Effector memory CD8-positive, alpha-beta T cell (primary cell): ENCODE data around the gene ANTXRL.
"Not testable (repeated sequence)": the region's sequence is repeated elsewhere in the genome, so short reads cannot be mapped to it uniquely, and the experiment has no call there.

Experiments used
- ATAC-seq: fragments of 150-1000 bp; cut with Tn5 transposase; replicated peaks from 2 replicates; pipeline ENCODE4 v1.10.0; 2021; ENCODE audit warnings: mild to moderate bottlenecking, moderate library complexity
- DNase-seq, 3 experiments: peaks; one replicate each; pipeline ENCODE4 v3.0.0; 2021
- H3K27ac Mint-ChIP-seq, 2 donors: one replicate each; pipeline ENCODE4 v1.8.0; 2022; ENCODE audit warnings: mild to moderate bottlenecking in 2 of 2, mixed read lengths in 2 of 2, moderate library complexity in 2 of 2
- H3K27me3 Mint-ChIP-seq, 2 donors: one replicate each; pipeline ENCODE4 v1.8.0; 2022; ENCODE audit warnings: mixed read lengths in 2 of 2
- H3K36me3 Mint-ChIP-seq: one replicate; pipeline ENCODE4 v1.8.0; 2022; ENCODE audit warnings: mild to moderate bottlenecking, moderate library complexity, mixed read lengths; ENCODE audit not compliant: insufficient read depth
- H3K4me1 Mint-ChIP-seq, 2 donors: one replicate each; pipeline ENCODE4 v1.8.0; 2022; ENCODE audit warnings: low read depth in 2 of 2, mixed read lengths in 2 of 2
- H3K4me3 Mint-ChIP-seq, 2 donors: one replicate each; pipeline ENCODE4 v1.8.0; 2022; ENCODE audit warnings: mild to moderate bottlenecking in 2 of 2, mixed read lengths in 2 of 2, moderate library complexity in 2 of 2
- H3K9me3 Mint-ChIP-seq, 2 donors: one replicate each; pipeline ENCODE4 v1.8.0; 2022; ENCODE audit warnings: mixed read lengths in 2 of 2

ANTXRL gene

DNA sequence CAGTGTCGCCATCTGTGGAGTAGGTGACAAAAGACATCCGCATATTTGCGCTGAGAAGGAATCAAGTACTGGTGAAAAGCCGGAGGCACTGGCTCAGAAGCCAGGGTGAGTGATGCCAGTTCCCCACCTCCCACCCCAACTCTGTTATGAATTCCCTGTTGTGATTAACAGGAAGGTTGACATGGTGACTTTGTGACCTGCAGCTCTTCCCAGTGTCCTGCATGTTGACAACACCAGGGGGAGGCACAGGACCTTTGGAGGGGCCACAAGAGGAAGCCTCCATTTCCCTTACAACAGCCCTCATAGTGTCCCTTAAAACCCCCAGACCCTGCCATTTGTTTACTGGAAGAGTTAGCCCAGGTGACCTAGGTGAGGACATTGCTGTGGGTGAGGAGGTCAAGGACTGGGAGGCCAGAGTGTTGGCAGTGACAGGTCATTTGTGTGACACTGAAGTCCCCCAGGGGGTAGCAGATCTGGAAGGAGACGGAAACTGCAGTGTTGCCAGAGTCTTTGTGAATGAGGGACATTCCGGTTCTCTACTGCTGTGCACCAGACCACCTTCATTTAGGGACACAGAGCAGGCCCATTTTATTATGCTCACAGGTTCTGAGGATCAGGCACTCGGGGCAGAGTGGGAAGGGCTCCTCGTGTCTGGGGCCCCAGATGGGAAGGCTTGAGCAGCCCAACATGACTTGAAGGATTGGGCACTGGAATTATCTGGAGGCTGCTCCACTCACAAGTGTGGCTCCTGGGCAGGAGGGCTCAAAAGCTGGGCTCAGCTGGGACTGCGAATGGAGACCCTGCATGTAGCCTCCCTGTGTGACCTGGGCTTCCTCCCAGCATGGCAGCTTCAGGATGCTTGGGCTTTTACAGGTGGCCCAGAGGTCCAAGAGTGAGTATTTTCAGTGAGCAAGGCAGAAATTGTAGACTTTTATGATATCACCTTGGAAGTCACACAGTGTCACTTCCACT lies 13.0 kb upstream of the ANTXRL start:
- Mint-ChIP-seq H3K4me3 (no peak overlapping the region), H3K27ac (peak overlapping the region; percentile 91 to 98), H3K4me1 (peaks cover 22 to 26% of the 10 kb centered on the region in 2 donors), H3K36me3 (peaks cover 8% of the 10 kb centered on the region), H3K9me3 (no peaks in the 10 kb centered on the region), H3K27me3 (peaks cover 0 to 6% of the 10 kb centered on the region in 2 donors)
- ATAC-seq (no peak), DNase-seq (no peak)

DNA sequence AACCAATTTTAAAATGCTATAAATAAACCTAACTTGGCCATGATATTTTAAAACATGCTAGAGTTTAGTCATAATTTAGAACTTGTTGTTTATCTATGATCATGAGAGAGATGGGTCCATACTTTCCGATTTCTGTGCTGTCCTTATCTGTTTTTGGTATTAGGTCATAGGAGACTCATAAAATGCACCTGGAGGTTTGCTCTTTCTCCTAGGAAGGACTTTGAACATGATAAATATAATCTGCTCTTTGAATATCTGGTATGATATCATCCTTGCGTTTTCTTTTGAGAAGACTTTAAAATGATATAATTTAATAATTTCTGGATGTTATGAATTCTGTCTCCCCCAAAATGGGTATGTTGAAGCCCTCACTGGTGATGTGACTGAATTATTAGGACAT lies 9.0 kb upstream of the ANTXRL start:
- Mint-ChIP-seq H3K4me1 (peaks cover 8 to 11% of the 10 kb centered on the region in 2 donors), H3K27me3 (peaks cover 0 to 6% of the 10 kb centered on the region in 2 donors), H3K4me3 (no peak overlapping the region), H3K36me3 (peaks cover 5% of the 10 kb centered on the region), H3K9me3 (no peaks in the 10 kb centered on the region), H3K27ac (no peak overlapping the region)
- ATAC-seq = no peak
- no peak for DNase-seq

GRCh38 chr10:46282421-46282831 lies 4.4 kb upstream of the ANTXRL start:
- H3K4me1 Mint-ChIP-seq = peaks cover 14 to 15% of the 10 kb centered on the region in 2 donors
- ATAC-seq, H3K9me3 Mint-ChIP-seq, DNase-seq, H3K27ac Mint-ChIP-seq, H3K36me3 Mint-ChIP-seq, H3K27me3 Mint-ChIP-seq: not testable (repeated sequence)
- H3K4me3 Mint-ChIP-seq = peak overlapping the region; percentile 60 to 78

DNA sequence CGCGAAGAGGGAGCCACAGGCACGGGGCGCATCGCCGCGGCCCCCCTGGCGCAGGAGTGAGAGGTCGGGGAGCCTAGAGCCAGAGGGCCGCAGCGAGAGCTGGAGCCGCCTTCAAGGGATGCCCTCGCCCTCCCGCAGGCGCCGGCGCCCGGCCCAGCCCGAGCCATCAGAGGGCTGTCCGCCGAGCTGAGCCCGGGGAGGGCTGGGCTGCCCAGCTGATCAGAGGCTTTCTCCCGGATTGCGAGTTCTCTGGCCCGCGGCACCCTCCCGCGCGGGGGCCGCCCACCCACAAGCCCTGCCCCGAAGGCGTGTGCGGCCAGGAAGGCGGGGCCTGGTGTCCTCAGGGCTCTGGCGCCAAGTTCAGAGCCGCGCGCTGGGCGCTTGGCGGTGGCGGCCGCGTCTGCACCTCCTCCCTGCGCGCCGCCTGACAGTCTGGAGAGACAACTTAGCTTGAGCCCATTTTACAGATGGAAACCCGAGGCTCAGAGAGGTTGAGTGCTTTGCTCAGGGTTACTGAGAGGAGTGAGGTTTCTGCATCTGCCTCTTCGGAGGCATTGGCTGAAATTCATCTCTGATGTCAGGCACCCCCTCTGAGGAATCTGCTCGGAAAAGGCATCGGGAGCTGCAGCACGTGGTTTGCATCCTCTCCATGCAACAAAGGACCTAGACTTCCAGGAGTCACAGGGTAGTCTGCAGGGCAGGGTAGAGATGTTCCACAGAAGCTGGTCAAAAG lies 3.8 kb upstream of the ANTXRL start:
- DNase-seq (peak; percentile 57 to 71 (median 61)), ATAC-seq (peak; percentile 86)
- H3K9me3 Mint-ChIP-seq = no peaks in the 10 kb centered on the region
- H3K27ac Mint-ChIP-seq = no peak overlapping the region
- peak overlapping the region; percentile 60 to 78 for H3K4me3 Mint-ChIP-seq
- H3K4me1 Mint-ChIP-seq = peaks cover 14 to 15% of the 10 kb centered on the region in 2 donors
- H3K36me3 Mint-ChIP-seq = peaks cover 3% of the 10 kb centered on the region
- peaks cover 0 to 9% of the 10 kb centered on the region in 2 donors for H3K27me3 Mint-ChIP-seq

DNA sequence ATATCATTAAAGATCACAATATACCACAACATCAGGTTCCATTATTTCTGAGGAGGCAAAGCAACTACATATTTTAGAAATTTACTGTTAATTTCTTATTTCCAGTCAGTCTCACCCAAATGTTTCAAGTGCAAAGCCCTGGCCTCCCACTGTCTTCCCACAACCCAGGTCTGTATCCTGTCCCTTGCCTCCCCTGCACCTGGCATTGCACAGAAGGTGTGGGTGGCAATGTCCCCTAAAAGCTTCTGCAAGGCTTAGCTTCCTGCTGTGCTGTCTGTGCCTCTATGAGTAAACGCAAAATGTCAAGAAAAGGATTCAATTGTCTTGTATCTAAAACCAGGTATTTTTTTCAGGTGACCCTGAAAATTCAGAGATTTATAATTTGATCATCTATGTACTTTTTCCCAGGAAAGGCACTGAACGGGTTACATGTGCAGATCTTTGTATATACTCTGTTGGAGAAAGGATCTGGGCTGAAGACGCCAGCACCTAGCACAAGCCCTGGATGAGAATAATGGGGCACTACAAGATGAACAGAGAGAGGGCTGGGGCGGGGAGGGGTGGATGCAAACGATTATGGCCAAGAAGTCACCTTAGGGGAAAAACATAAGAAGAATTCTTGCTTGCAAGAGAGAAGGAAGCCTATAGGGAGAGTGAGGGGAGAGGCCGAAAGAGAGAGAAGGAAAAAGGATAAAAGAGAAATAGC lies 3.1 kb upstream of the ANTXRL start:
- DNase-seq (no peak), ATAC-seq (no peak)
- Mint-ChIP-seq H3K4me1 (peaks cover 14 to 15% of the 10 kb centered on the region in 2 donors), H3K9me3 (no peaks in the 10 kb centered on the region), H3K4me3 (peak overlapping the region; percentile 60 to 89), H3K36me3 (peaks cover 3% of the 10 kb centered on the region), H3K27ac (peak overlapping the region in 1 of 2 donors; percentile 77), H3K27me3 (peaks cover 0 to 9% of the 10 kb centered on the region in 2 donors)

DNA sequence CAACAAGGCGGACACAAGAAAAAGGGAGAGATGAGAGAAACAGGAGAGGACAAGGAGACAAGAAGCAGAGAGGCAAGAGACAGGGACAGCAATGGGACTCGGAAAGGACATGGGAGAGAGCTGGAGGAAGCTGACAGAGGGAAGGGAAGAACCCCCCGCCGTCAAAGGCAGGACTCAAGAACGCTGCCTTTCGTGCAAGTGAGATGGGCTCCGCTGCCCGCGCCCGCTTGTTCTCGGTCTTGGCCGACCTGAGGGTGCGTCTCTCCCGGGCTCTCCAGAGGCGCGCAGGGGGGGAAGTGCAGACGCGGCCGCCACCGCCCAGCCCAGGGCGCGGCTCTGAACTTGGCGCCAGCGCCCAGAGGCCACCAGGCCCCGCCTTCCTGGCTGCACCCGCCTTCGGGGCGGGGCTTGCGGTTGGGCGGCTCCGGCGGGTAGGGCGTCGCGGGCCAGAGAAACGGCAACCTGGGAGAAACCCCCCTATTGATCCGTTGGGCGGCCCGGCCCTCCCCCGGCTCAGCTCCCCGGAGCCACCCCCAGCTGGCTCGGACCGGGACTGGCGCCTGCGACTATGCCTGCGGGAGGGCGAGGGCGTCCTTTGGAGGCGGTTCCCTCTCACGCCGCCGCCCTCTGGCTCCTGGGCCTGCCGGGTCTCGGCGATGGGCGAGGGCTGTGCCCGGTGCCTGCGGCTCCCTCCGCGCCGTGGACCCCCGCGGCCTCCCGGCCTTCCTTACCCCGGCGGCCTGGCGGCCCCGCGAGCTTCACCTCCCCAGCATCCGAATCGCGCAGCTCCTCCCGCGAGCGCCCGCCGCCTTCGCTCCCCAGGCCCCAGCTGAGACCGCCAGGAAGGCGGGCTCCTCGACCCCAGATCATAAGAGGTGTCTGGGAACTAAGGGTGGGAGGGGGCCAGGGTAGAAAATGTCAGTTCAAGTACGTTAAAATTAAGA lies 2.2 kb upstream of the ANTXRL start:
- Mint-ChIP-seq H3K27me3 (peaks cover 0 to 9% of the 10 kb centered on the region in 2 donors), H3K4me1 (peaks cover 14 to 15% of the 10 kb centered on the region in 2 donors), H3K27ac (peak overlapping the region in 1 of 2 donors; percentile 77), H3K36me3 (peaks cover 3% of the 10 kb centered on the region), H3K4me3 (peak overlapping the region; percentile 60 to 89), H3K9me3 (no peaks in the 10 kb centered on the region)
- DNase-seq (peak; percentile 54 to 64 (median 64)), ATAC-seq (peak; percentile 72)

- Mint-ChIP-seq H3K27me3 (peaks cover 0 to 9% of the 10 kb centered on the region in 2 donors), H3K4me3 (peak overlapping the region; percentile 60 to 89), H3K36me3 (peaks cover 3% of the 10 kb centered on the region), H3K27ac (peak overlapping the region in 1 of 2 donors; percentile 56), H3K9me3 (no peaks in the 10 kb centered on the region), H3K4me1 (peaks cover 14 to 15% of the 10 kb centered on the region in 2 donors)
- no peak for DNase-seq
- no peak for ATAC-seq
Measured at GRCh38 chr10:46285300-46285699, 1.5 kb upstream of the ANTXRL start.

- Mint-ChIP-seq H3K4me3 (no peak overlapping the region), H3K9me3 (no peaks in the 10 kb centered on the region), H3K27ac (no peak overlapping the region), H3K4me1 (peaks cover 14 to 15% of the 10 kb centered on the region in 2 donors), H3K27me3 (peaks cover 0 to 17% of the 10 kb centered on the region in 2 donors), H3K36me3 (peaks cover 3% of the 10 kb centered on the region)
- no peak for DNase-seq
- no peak for ATAC-seq
Measured at GRCh38 chr10:46285966-46286620, 704 bp upstream of the ANTXRL start.

- Mint-ChIP-seq H3K36me3 (peaks cover 3% of the 10 kb centered on the region), H3K27ac (no peak overlapping the region), H3K4me3 (no peak overlapping the region), H3K27me3 (peaks cover 5 to 32% of the 10 kb centered on the region in 2 donors), H3K4me1 (peaks cover 11% of the 10 kb centered on the region in 2 donors), H3K9me3 (no peaks in the 10 kb centered on the region)
- DNase-seq (no peak), ATAC-seq (no peak)
Measured at GRCh38 chr10:46287846-46288477, 1.2 kb downstream of the ANTXRL start.

DNA sequence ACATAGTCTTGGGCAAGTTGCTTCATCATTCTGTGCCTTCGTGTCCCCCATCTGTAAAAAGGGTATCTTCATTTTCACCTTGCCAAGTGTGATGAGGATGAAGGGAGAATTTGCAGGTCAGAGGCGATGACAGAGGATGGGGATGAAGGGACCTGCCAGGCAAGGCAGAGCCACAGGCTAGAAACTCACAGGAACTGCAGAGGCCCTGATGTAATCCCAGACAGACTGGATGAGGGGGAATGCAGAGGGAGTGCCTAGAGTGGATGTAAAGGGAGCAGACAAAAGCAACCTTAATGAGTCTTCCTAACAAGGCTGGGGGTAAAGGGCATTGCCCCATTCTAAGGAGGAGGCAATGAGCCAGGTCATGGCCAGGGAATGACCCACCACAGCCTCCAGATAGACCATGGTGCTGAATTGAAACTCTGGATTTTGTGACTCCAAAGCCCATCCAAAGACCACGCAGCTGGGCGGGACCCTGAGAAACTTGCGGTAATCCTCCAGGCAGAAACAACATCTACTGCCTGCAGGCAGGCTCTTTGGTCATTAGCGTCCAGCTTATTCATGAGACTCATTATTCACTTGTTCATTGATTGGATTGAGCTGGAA lies 1.9 kb downstream of the ANTXRL start:
- ATAC-seq = no peak
- Mint-ChIP-seq H3K9me3 (no peaks in the 10 kb centered on the region), H3K4me1 (peaks cover 5 to 10% of the 10 kb centered on the region in 2 donors), H3K27ac (no peak overlapping the region), H3K4me3 (no peak overlapping the region), H3K27me3 (peaks cover 5 to 38% of the 10 kb centered on the region in 2 donors), H3K36me3 (peaks cover 3% of the 10 kb centered on the region)
- DNase-seq = no peak

- ATAC-seq = no peak
Measured at GRCh38 chr10:46289209-46289810, 2.5 kb downstream of the ANTXRL start.

More at GRCh38 chr10:46289209-46289810, 2.5 kb downstream of the ANTXRL start:
- H3K27me3 Mint-ChIP-seq = peaks cover 5 to 38% of the 10 kb centered on the region in 2 donors
- H3K4me3 Mint-ChIP-seq = no peak overlapping the region
- H3K27ac Mint-ChIP-seq = no peak overlapping the region
- H3K9me3 Mint-ChIP-seq = no peaks in the 10 kb centered on the region
- no peak for DNase-seq
- peaks cover 2 to 4% of the 10 kb centered on the region in 2 donors for H3K4me1 Mint-ChIP-seq
- H3K36me3 Mint-ChIP-seq = peaks cover 3% of the 10 kb centered on the region
